Stromal cell of bone marrow (primary cell): Measurements from ENCODE around the gene B3GAT2.
"Not testable (repeated sequence)": the region's sequence is repeated elsewhere in the genome, so short reads cannot be mapped to it uniquely, and the experiment has no call there.

ENCODE experiments used
- DNase-seq: peaks from one replicate; pipeline ENCODE4 v3.0.0-alpha.2; 2012; ENCODE audit warnings: low read depth

The B3GAT2 gene, protein sequence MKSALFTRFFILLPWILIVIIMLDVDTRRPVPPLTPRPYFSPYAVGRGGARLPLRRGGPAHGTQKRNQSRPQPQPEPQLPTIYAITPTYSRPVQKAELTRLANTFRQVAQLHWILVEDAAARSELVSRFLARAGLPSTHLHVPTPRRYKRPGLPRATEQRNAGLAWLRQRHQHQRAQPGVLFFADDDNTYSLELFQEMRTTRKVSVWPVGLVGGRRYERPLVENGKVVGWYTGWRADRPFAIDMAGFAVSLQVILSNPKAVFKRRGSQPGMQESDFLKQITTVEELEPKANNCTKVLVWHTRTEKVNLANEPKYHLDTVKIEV

DNA sequence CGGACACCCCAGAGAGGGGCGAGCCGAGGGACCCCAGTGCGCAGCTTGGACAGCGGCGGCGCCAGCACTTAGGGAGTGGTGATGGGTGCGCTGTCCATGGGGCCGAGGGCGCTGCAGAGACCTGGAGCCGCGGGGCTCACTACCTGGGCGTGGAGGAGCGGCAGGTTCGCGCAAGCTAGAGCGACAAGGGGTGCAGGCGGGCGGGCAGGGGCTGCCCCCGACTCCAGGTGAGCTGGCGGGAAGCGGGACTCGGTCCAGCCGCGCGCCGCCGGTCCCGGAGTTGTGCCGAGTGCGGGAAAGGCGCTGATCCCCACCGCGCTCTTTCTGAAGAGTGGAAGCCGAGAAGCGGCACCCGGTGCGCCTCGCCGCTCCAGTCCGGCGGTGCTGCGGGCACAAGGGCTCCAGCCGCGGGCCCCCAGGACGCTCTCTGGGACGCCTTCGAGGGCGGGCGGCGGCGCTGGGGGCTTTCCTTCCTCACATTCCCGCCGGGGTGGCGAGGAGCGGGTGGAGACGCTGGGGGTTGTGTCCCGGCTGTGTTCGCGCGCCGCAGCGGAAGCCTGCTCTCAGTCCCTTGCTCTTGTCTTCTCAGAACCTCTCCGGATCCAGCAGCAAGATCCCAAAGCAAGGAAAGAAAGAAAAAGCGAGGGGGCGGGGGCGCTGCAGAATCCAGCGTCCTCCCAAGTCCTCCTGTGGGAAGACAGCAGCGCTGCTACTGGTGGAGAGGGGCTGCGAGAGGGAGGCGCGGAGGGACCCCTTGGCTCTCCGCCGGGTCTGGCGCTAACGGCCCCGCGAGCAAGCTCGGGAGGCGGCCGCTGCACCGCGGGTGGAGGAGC, at the start of gene B3GAT2:
Gene B3GAT2, minus strand, starts transcription at position 610 of the 833 bp plus-strand sequence. CDS start 631 bp downstream, outside the sequence.
- DNase-seq = no peak

DNA sequence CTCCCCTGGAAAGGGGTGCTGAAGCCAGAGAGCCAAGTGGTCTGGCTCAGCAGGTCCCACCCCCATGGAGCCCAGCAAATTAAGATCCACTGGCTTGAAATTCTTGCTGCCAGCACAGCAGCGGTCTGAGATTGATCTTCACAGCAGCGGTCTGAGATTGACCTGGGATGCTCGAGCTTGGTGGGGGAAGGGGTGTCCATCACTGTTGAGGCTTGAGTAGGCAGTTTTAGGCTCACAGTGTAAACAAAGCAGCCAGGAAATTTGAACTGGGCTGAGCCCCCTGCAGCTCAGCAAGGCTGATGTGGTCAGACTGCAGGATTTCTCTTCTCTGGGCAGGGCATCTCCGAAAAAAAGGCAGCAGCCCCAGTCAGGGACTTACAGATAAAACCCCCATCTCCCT, 41.3 kb upstream of the B3GAT2 start:
- DNase-seq = no peak

DNA sequence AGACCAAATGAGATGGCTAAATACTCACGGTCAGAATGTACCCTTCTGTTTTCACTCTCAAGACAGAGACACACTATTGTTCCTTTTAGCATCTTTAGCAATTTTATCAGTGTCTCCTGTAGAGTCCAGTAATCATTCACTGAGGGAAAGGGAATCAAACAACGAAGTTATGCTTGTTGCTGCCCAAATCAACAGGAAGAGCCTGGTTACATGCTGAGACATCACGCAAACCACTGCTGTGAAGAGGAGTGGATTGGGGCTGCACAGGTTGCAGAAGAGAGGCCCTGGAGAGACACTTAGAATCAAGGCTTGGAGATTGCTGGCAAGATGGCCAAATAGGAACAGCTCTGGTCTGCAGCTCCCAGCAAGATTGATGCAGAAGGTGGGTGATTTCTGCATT, 40.5 kb upstream of the B3GAT2 start:
- no peak for DNase-seq

DNA sequence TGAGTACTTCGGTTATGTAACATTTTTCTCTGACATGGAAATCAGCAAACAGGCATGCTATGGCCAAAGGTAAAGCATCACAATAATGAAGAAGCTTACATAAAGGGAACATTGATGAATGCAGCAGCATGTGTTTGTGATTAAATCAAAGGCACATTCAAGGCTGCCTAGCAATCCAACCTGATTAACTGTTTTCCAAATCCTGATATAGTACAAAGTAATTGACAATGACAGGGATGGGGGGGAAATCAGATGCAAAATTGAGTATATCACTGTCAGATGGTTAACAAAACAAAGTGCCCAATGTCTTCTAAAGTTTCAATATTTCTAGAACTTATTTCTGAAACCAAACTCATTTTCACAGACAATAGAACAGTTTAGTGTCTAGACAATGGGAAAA, 39.2 kb upstream of the B3GAT2 start:
- no peak for DNase-seq

DNA sequence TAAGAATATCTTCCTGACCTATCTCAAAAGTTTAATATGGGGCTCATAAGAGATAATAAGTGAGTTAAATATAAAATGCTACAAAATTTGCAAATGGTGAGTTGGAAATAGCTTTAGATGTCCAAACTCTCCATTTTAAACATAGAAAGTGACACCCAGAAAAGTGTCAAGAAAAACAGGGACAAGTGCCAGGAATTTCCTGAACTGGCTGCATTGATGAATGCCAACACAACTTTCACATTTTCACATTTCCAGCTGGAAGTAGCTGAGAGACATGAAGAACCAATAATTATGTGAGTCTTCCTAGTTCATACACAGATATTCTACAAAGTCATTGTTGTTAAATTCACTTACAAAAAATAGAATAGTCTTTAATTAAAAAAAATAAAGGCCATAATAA, 38.6 kb upstream of the B3GAT2 start:
- DNase-seq = no peak

DNA sequence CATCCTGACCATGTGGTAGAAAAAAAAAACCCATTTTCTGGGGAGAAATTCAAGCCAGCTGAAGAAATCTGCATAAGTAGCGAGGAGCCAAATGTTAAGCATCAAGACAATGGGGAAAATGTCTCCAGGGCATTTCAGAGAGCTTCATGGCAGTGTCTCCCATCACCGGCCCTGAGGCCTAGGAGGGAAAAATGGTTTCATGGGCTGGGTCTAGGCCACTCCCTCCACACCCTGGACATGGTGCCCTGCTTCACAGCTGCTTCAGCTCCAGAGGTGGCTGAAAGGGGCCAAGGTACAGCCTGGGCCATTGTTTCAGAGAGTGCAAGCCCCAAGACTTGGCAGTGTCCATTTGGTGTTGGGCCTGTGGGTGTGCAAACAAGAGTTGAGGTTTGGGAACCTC, 34.4 kb upstream of the B3GAT2 start:
- DNase-seq = no peak

DNA sequence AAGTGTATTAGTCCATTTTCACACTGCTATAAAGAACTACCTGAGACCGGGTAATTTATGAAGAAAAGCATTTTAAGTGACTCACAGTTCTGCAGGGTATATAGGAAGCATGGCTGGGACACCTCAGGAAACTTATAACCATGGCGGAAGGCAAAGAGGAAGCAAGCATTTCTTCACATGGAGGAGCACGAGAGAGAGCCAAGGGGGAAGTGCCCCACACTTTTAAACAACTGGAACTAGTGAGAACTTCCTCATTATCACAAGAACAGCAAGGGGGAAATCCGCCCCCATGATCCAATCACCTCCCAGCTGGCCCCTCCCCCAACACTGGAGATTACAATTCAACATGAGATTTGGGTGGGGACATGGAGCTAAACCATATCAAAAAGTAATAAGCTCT, 28.3 kb upstream of the B3GAT2 start:
- no peak for DNase-seq

DNA sequence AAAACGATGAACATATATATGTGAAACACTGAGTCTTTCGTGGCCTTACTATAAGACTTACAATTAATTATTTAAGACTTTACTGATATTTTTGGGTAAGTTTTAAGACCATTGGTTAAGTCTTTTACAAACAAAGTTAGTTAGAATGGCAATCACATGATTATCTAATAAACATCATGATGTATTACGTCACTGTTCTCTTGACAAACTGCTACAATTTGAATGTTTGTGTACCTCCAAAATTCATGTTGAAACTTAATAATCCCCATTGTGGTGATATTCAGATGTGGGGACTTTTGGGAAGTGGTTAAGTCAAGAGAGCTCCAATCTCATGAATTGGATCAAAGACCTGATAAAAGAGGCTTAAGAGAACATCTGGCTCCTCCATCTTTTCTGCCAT, 25.9 kb upstream of the B3GAT2 start:
- no peak for DNase-seq

DNA sequence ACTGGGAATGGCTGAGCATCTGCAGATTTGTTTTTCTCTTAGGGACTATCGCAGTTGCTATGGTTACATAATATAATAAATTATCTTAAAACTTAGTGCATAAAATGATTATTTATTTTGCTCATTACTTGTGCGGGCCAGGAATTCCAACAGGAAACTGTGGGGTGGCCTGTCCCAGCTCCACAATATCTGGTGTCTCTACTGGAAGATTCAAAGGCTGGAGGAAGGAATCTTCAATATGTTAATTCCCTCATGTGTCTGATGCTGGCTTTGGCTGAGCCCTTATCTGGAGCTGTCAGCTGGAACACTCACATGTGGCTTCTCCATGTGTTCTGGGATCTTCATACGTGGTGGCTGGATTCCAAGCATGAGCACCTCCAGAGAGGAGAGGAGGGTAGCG, 23.9 kb upstream of the B3GAT2 start:
- no peak for DNase-seq

DNA sequence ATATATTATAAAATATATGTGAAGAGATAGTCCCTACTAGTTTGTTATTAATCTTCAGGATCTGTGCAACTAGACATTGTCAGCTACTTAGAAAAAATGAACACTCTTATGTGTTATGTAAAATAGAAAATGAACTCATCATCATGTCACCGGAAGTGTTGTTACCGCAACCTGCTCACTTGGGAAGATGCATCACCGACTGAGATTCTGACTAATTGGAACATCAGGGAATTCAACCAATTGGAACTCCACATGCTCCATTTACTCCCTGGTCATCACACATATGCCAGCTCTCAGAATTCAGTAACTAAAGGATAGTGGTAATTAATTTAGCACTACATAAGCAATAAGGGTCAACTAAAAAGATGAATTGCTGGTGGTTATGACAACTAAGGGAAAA, 16.7 kb upstream of the B3GAT2 start:
- no peak for DNase-seq

DNA sequence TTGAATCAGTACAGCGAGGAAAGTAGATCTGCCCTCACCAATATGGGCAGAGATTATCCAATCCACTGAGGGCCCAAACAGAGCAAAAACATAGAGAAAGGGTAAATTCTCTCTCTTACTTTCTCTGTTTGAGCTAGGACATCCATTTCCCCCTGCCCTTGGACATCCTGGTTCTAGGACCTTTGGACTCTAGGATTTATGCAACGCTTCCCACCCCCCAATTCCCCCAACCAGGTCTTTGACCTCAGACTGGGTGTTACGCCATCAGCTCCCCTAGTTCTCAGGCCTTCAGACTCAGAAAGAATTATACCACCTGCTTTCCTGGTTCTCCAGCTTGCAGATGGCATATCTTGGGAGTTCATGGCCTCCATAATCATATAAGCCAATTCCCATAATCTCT, 10.2 kb upstream of the B3GAT2 start:
- no peak for DNase-seq

DNA sequence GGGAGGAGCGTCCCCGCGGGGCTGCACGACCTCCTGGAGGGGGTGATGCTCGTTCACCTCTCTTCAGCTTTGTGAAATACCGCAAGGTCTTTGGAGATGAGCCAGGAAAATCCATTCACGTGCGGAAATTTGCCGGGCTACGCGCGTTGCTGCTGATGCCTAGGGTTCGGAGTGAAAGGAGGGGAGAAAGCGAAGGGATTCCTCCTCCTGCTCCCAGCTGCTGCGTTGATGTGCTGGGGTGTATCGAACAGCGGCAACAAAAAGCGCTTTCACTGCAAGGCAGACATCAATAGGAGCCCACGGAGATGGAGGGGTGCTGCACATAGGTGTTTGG, 391 bp upstream of the B3GAT2 start:
- DNase-seq = no peak

DNA sequence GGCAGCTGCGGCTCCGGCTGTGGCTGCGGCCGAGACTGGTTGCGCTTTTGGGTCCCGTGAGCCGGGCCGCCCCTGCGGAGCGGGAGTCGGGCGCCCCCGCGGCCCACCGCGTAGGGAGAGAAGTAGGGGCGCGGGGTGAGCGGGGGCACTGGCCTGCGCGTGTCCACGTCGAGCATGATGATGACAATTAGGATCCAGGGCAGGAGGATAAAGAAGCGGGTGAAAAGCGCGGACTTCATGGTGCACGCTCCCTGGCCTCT, 739 bp downstream of the B3GAT2 start:
- no peak for DNase-seq

DNA sequence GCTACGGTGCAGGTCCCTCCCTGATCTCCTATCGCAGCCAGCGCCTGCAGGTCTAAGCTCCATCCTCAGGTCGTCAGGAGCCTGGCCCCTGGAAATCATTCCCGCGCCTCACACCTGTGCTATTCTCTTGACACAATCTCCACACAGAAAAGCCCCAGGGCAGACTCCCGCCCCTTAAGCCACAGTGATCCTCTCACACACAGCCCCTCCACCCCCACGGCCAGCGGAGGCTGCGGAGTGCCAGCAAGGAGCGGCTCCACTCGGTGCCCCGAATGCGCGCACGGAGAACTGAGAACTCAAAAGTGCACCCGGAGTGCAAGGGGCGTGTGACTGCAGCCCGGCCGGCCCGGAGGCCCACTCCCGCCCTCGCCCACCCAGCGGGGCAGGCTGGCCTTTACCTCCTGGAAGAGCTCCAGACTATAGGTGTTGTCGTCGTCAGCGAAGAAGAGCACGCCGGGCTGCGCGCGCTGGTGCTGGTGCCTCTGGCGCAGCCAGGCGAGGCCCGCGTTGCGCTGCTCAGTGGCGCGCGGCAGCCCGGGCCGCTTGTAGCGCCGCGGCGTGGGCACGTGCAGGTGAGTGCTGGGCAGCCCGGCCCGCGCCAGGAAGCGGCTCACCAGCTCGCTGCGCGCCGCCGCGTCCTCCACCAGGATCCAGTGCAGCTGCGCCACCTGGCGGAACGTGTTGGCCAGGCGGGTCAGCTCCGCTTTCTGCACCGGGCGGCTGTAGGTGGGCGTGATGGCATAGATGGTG, 1.2 kb downstream of the B3GAT2 start:
- DNase-seq = peak; percentile 35

DNA sequence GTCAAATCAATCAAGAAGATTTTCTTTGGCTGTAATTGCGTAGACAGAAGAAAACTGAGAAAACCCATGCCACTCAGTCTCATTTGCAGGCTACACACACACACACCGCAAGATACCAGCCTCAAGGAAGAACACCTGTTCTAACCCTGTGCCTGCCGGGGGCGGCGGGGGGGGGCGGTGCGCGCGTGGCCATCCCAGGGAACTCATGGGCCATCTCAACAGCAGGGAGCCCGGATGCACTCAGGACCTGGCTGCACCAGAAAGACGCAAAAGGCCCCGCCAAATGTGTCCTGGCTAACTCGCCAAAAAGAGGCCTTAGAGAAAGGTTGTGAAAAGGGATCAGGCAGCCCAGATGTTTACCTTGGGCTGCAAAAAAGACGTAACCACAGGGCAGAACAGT, 2.1 kb downstream of the B3GAT2 start:
- no peak for DNase-seq

DNA sequence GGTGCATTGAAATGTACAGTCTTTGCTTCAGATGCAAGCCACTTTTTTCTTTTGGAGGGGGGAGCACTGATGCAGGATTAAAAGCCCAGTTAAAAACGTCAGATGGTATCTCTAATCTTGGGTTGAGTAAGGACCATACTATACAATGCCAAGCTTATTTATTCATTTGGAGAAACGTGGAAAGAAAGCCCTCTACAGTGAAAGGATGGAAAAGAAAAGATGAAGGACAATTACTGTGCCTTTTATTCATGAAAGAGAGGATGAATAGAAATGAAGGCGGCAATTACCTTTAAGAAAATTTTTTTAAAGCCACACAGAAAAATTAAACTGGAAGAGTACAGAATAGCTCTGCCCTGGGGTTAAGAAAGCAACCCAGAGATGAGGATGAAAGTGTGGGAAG, 2.7 kb downstream of the B3GAT2 start:
- DNase-seq = no peak

DNA sequence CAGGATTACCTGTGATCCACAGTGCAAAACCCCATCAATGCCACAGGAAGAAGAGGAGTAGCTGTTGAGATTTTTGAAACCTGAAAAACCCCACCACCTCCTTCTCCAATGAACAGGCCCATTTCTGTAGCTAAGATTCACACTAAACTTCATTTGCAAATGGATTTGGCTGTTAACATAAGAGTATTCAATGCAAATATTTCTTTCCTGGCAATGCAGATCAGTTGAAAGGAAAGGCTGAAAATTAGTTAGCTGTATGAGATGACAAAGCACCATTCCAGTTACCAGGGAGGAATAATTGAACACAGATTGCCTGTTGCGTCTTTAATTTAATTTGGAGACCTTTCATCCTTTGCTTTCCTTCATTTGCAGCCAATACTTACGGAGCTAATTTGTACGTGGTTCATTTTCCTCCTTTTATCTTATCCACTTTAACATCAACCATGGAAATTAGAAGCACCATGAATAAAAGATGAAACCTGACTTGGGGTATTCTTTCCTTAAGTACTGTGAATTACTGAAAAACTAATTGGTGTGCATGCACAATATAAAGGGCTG, 4.2 kb downstream of the B3GAT2 start:
- DNase-seq = no peak

DNA sequence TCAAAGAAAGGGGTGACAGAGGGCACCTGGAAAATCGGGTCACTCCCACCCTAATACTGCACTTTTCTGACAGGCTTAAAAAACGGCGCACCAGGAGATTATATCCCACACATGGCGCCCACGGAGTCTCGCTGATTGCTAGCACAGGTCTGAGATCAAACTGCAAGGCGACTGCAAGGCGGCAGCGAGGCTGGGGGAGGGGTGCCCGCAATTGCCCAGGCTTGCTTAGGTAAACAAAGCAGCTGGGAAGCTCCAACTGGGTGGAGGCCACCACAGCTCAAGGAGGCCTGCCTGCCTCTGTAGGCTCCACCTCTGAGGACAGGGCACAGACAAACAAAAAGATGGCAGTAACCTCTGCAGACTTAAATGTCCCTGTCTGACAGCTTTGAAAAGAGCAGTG, 12.5 kb downstream of the B3GAT2 start:
- DNase-seq = not testable (repeated sequence)

DNA sequence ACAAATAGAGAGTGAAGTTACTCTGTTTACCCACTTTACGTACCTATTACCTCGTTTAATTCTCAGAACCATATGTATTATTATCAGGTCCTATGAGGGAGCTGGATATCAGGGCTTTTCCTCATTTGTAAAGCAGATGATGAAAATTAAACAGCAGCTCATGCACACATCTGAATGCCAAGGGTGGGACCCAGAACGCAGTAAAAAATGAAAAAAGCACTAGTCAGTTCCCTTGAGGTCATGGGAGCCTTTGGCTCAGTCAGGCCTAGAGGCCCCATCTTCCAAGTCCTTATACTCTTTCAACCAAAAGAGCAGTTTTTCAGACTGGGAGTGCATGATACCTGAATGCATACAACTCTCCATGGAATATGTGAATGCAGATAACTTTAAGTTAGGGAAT, 23.0 kb downstream of the B3GAT2 start:
- DNase-seq = no peak

DNA sequence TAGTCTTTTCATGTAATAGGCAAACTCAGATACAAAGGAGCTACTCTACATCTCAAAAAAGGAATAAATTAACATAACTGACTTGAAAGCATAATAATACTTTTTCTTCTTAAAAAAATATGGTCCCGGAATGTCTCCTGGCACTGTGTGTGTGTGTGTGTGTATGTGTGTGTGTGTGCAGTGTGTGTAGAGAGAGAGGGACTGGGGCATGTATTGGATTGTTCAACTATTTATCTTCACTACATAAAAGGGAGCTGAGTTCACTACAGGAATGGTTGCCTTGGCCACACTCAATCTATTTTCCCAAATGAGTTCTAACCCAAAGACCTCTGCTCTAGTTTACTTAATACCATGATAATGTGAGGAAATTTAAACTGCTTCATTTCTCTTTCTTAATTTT, 51.1 kb downstream of the B3GAT2 start:
- no peak for DNase-seq

DNA sequence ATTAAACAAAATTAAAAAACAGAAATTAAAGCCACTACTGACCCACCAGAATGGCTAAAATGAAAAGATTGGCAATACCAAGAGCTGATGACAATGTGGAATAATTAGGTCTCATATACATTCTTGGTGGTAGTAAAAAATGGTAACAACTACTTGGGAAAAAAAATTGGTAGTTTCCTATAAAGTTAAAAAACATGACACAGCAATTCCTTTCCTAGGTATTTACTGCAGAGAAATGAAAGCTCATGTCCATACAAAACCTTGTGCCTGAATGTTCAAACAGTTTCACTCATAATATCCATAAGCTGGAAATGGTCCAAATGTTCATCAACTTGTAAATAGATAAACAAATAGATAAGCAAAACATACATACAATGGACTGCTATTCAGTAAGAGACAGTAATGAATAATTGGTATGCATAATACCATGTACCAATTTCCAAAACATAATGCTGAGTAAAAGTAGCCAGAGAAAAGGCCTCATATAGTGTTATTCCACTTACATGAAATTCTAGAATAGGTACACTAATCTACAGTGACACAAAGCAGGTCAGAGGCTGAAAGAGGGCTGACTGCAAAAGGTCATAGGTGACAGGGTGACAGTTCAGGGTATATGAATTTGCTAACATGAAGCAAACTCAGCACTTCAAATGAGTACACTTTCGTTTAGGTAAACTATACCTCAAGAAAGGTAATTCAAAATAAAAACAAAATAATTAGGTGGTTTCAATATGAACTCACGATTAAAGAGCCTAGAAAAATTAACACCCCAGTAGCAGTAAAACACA, 53.0 kb downstream of the B3GAT2 start:
- no peak for DNase-seq

DNA sequence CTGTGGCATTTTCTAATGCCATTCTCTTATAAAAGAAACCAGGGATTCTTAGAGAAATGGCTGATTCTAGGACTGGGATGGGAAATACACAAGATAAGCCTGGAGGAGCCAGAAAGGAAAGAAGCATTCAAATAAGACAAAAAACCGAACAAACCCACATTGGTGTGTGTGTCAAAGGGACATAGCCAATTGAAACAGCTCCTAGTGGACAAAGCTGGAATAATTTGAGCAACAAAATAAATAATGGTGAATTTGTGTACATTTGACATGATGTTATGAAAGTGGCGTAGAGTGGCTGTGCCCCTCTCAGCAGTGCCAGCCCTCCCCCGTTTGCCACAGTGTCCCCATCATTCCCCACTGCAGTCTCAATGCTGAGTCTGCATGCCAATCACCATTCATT, 55.5 kb downstream of the B3GAT2 start:
- DNase-seq = no peak
